HepG2 (cell line): ENCODE measurements around the gene PKDREJ. TPM values are rescaled to one million over a fixed set of nuclear protein-coding genes. Genes with fewer than 3 reads are reported as not detected.

ENCODE experiments used
- ADNP ChIP-seq: sonication (generic); formaldehyde crosslinking; IDR thresholded peaks from 2 replicates; pipeline ENCODE4 v1.4.0; 2020; ENCODE audit warnings: missing genetic modification reagents
- CBX2 ChIP-seq, 2 experiments: fragments of 200-600 bp in 1 of 2; sonication (generic); formaldehyde crosslinking in 1 of 2; IDR thresholded peaks; 2 replicates each; pipeline versions ENCODE4 v1.7.0 to v1.8.1; 2018 to 2022; ENCODE audit warnings: low read depth in 2 of 2, low read length in 1 of 2, mild to moderate bottlenecking in 1 of 2, missing genetic modification reagents in 1 of 2
- EEA1 ChIP-seq: sonication (generic); formaldehyde crosslinking; IDR thresholded peaks from 2 replicates; pipeline ENCODE4 v1.5.1; 2020; ENCODE audit warnings: mild to moderate bottlenecking, missing genetic modification reagents, borderline replicate concordance
- GABPB1 ChIP-seq: IDR thresholded peaks from 2 replicates; pipeline ENCODE4 v1.6.1; 2016; ENCODE audit warnings: mild to moderate bottlenecking, missing genetic modification reagents, moderate library complexity, missing compliant biosample characterization
- POLR2AphosphoS2 ChIP-seq: IDR thresholded peaks from 2 replicates; pipeline ENCODE4 v1.6.1; 2011; ENCODE audit warnings: low read depth, low read length, improper control_type of control experiment
- SRY ChIP-seq: sonication (generic); formaldehyde crosslinking; IDR thresholded peaks from 2 replicates; pipeline ENCODE4 v1.8.0; 2022; ENCODE audit warnings: mild to moderate bottlenecking, missing genetic modification reagents
- STAT6 ChIP-seq: sonication (generic); formaldehyde crosslinking; IDR thresholded peaks from 2 replicates; pipeline ENCODE4 v1.4.0; 2020; ENCODE audit warnings: missing genetic modification reagents, mild to moderate bottlenecking, borderline replicate concordance
- TCF12 ChIP-seq, 2 experiments: fragments of 450-650 bp in 1 of 2; sonication (generic) in 1 of 2; formaldehyde crosslinking in 1 of 2; IDR thresholded peaks; 2 replicates each; pipeline versions ENCODE4 v1.6.1 to v1.8.0; 2017 to 2022; ENCODE audit warnings: antibody characterized with exemption in 1 of 2, mild to moderate bottlenecking in 1 of 2, missing genetic modification reagents in 1 of 2, moderate library complexity in 1 of 2
- TRIM24 ChIP-seq: sonication (generic); formaldehyde crosslinking; IDR thresholded peaks from 2 replicates; pipeline ENCODE4 v1.8.0; 2022; ENCODE audit warnings: mild to moderate bottlenecking, missing genetic modification reagents
- ZMYM3 ChIP-seq: sonication (generic); formaldehyde crosslinking; IDR thresholded peaks from 2 replicates; pipeline ENCODE4 v1.5.1; 2020; ENCODE audit warnings: mild to moderate bottlenecking, missing genetic modification reagents
- ZNF160 ChIP-seq: sonication (generic); formaldehyde crosslinking; IDR thresholded peaks from 2 replicates; pipeline ENCODE4 v1.8.0; 2022; ENCODE audit warnings: mild to moderate bottlenecking, inconsistent platforms, missing genetic modification reagents
- ZNF282 ChIP-seq: fragments of 450-650 bp; IDR thresholded peaks from 2 replicates; pipeline ENCODE4 v1.6.1; 2018; ENCODE audit not compliant: partially characterized antibody
- ZNF678 ChIP-seq: sonication (generic); formaldehyde crosslinking; IDR thresholded peaks from 2 replicates; pipeline ENCODE4 v1.4.0; 2020; ENCODE audit warnings: mild to moderate bottlenecking, missing genetic modification reagents
- ZNF709 ChIP-seq: sonication (generic); formaldehyde crosslinking; IDR thresholded peaks from 2 replicates; pipeline ENCODE4 v1.5.0; 2020; ENCODE audit warnings: mild to moderate bottlenecking, missing genetic modification reagents
- ZNF790 ChIP-seq: sonication (generic); formaldehyde crosslinking; IDR thresholded peaks from 2 replicates; pipeline ENCODE4 v1.8.0; 2022; ENCODE audit warnings: missing genetic modification reagents, mild to moderate bottlenecking, borderline replicate concordance
- polyA plus RNA-seq, 8 experiments: library from polyadenylated mRNA; depleted of rRNA in 3 of 8; stranded (reverse) in 7 of 8; unstranded in 1 of 8; fragments of >200 nt; fragmentation: Illumina TruSeq in 4 of 8; extraction: Trizol in 4 of 8; gene quantifications; 2 replicates each; pipeline versions ENCODE4 v1.2.1 to v1.2.3, GENCODE V29; 2011 to 2016; ENCODE audit warnings: low read depth in 4 of 8, missing spikeins in 1 of 8, mixed read lengths in 1 of 8; ENCODE audit not compliant: insufficient read depth in 1 of 8
- total RNA-seq, 5 experiments: library from RNA; depleted of rRNA; stranded (reverse); fragments of >200 nt; fragmentation: Illumina TruSeq; extraction: Trizol; gene quantifications; 2 replicates each; pipeline ENCODE4 v1.2.3, GENCODE V29; 2016; ENCODE audit warnings: low read depth in 1 of 5
- TF ChIP-seq, protein P1 (sequence below): sonication (generic); formaldehyde crosslinking; IDR thresholded peaks from 2 replicates; pipeline ENCODE4 v1.4.0; 2020; ENCODE audit warnings: mild to moderate bottlenecking, missing genetic modification reagents
- TF ChIP-seq, protein P2 (sequence below): sonication (generic); formaldehyde crosslinking; IDR thresholded peaks from 2 replicates; pipeline ENCODE4 v1.9.0; 2021; ENCODE audit warnings: missing genetic modification reagents, borderline replicate concordance
- TF ChIP-seq, protein P3 (sequence below): sonication (generic); formaldehyde crosslinking; IDR thresholded peaks from 2 replicates; pipeline ENCODE4 v1.4.0; 2020; ENCODE audit warnings: missing genetic modification reagents, borderline replicate concordance

Gene PKDREJ
- total and polyA plus RNA-seq, 2 of the 13 experiments (the other 11 are each of a cell fraction or from before 2014, with no cell fraction given), result not detected

GRCh38 chr22:46296257-46297150, 33.4 kb upstream of the PKDREJ start, which contains the start of gene GTSE1 (continued):
- TF ChIP-seq, protein P1, sequence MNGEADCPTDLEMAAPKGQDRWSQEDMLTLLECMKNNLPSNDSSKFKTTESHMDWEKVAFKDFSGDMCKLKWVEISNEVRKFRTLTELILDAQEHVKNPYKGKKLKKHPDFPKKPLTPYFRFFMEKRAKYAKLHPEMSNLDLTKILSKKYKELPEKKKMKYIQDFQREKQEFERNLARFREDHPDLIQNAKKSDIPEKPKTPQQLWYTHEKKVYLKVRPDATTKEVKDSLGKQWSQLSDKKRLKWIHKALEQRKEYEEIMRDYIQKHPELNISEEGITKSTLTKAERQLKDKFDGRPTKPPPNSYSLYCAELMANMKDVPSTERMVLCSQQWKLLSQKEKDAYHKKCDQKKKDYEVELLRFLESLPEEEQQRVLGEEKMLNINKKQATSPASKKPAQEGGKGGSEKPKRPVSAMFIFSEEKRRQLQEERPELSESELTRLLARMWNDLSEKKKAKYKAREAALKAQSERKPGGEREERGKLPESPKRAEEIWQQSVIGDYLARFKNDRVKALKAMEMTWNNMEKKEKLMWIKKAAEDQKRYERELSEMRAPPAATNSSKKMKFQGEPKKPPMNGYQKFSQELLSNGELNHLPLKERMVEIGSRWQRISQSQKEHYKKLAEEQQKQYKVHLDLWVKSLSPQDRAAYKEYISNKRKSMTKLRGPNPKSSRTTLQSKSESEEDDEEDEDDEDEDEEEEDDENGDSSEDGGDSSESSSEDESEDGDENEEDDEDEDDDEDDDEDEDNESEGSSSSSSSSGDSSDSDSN (CRISPR knock-in tag), result peak; percentile 37
- TF ChIP-seq, protein P2, sequence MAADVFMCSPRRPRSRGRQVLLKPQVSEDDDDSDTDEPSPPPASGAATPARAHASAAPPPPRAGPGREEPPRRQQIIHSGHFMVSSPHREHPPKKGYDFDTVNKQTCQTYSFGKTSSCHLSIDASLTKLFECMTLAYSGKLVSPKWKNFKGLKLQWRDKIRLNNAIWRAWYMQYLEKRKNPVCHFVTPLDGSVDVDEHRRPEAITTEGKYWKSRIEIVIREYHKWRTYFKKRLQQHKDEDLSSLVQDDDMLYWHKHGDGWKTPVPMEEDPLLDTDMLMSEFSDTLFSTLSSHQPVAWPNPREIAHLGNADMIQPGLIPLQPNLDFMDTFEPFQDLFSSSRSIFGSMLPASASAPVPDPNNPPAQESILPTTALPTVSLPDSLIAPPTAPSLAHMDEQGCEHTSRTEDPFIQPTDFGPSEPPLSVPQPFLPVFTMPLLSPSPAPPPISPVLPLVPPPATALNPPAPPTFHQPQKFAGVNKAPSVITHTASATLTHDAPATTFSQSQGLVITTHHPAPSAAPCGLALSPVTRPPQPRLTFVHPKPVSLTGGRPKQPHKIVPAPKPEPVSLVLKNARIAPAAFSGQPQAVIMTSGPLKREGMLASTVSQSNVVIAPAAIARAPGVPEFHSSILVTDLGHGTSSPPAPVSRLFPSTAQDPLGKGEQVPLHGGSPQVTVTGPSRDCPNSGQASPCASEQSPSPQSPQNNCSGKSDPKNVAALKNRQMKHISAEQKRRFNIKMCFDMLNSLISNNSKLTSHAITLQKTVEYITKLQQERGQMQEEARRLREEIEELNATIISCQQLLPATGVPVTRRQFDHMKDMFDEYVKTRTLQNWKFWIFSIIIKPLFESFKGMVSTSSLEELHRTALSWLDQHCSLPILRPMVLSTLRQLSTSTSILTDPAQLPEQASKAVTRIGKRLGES, result no peak
- TF ChIP-seq ZNF790 (CRISPR knock-in tag), result no peak
- no peak for TF ChIP-seq TRIM24 (CRISPR knock-in tag)
- TF ChIP-seq STAT6 (CRISPR knock-in tag), result no peak
- TF ChIP-seq ZNF709 (CRISPR knock-in tag), result peak; percentile 76; the same call in 1 of the 2 replicates
- TF ChIP-seq TCF12 (IDR thresholded peaks at IDR 0.05), result no peak
- TF ChIP-seq TCF12 (CRISPR knock-in tag; IDR thresholded peaks at IDR 0.05), result peak; percentile 40; the same call in 1 of the 2 replicates
- TF ChIP-seq ZMYM3 (CRISPR knock-in tag), result no peak
- no peak for TF ChIP-seq CBX2 (IDR thresholded peaks at IDR 0.05; ENCODE audit: low read depth, low read length)
- 0 out of 2 replicates have a peak, but pooled peaks have one; percentile 28 for TF ChIP-seq CBX2 (CRISPR knock-in tag; IDR thresholded peaks at IDR 0.05; ENCODE audit: low read depth)
- no peak for TF ChIP-seq ZNF282
- TF ChIP-seq SRY, result no peak; the same call in 1 of the 2 replicates
- TF ChIP-seq, protein P3, sequence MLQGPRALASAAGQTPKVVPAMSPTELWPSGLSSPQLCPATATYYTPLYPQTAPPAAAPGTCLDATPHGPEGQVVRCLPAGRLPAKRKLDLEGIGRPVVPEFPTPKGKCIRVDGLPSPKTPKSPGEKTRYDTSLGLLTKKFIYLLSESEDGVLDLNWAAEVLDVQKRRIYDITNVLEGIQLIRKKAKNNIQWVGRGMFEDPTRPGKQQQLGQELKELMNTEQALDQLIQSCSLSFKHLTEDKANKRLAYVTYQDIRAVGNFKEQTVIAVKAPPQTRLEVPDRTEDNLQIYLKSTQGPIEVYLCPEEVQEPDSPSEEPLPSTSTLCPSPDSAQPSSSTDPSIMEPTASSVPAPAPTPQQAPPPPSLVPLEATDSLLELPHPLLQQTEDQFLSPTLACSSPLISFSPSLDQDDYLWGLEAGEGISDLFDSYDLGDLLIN (CRISPR knock-in tag), result no peak
- TF ChIP-seq ZNF678 (CRISPR knock-in tag), result no peak
- TF ChIP-seq ADNP (CRISPR knock-in tag), result no peak
- TF ChIP-seq POLR2AphosphoS2, result peak; percentile 89
- peak; percentile 87; the same call in 1 of the 2 replicates for TF ChIP-seq ZNF160 (CRISPR knock-in tag)
- peak; percentile 56; the same call in 1 of the 2 replicates for TF ChIP-seq EEA1 (CRISPR knock-in tag)
- peak; percentile 92 for TF ChIP-seq GABPB1
